HG03571 (cell line): ENCODE data around the gene PTPRM.

Experiments
- ATAC-seq: cut with Tn5 transposase; IDR thresholded peaks from one replicate; pipeline ENCODE4 v1.9.1; 2021; ENCODE audit not compliant: unreplicated experiment

Gene PTPRM

GRCh38 chr18:8257851-8258434 is 690.8 kb downstream of the PTPRM start:
- no peak for ATAC-seq

GRCh38 chr18:8260319-8260718 is 693.2 kb downstream of the PTPRM start:
- no peak for ATAC-seq

- no peak for ATAC-seq
These were observed 693.7 kb downstream of the PTPRM start for GRCh38 chr18:8260827-8261226.

GRCh38 chr18:8261651-8262091 is 694.6 kb downstream of the PTPRM start:
- ATAC-seq: no peak

GRCh38 chr18:8262221-8262620 is 695.1 kb downstream of the PTPRM start:
- ATAC-seq: no peak

- no peak for ATAC-seq
These were observed 697.0 kb downstream of the PTPRM start for GRCh38 chr18:8264116-8264515.

- ATAC-seq: no peak
These were observed 697.8 kb downstream of the PTPRM start for GRCh38 chr18:8264861-8265411.

GRCh38 chr18:8272254-8272653 is 705.1 kb downstream of the PTPRM start:
- no peak for ATAC-seq

GRCh38 chr18:8274370-8274769 is 707.3 kb downstream of the PTPRM start:
- ATAC-seq: no peak

- ATAC-seq: no peak
These were observed 709.3 kb downstream of the PTPRM start for GRCh38 chr18:8276406-8276805.

- no peak for ATAC-seq
These were observed 710.2 kb downstream of the PTPRM start for GRCh38 chr18:8277270-8277669.

- ATAC-seq: no peak
These were observed 712.2 kb downstream of the PTPRM start for GRCh38 chr18:8279346-8279745.

GRCh38 chr18:8279781-8280330 is 712.7 kb downstream of the PTPRM start:
- ATAC-seq: no peak

GRCh38 chr18:8283891-8284585 is 716.9 kb downstream of the PTPRM start:
- ATAC-seq: no peak

GRCh38 chr18:8286303-8286702 is 719.2 kb downstream of the PTPRM start:
- no peak for ATAC-seq

GRCh38 chr18:8287196-8287885 is 720.2 kb downstream of the PTPRM start:
- no peak for ATAC-seq

- ATAC-seq: no peak
These were observed 721.5 kb downstream of the PTPRM start for GRCh38 chr18:8288472-8289195.

GRCh38 chr18:8290435-8290834 is 723.3 kb downstream of the PTPRM start:
- ATAC-seq: no peak

- ATAC-seq: no peak
These were observed 723.8 kb downstream of the PTPRM start for GRCh38 chr18:8290913-8291312.

- no peak for ATAC-seq
These were observed 726.1 kb downstream of the PTPRM start for GRCh38 chr18:8293184-8293583.
